GM03348 (cell line): ENCODE results near the gene FAM98A.

Source experiments
- DNase-seq: peaks from one replicate; pipeline ENCODE4 v3.0.0; 2012; ENCODE audit warnings: low spot score

FAM98A gene

GRCh38 chr2:33597026-33597425, 2.1 kb downstream of the FAM98A start:
- no peak for DNase-seq

- no peak for DNase-seq
Measured at GRCh38 chr2:33595385-33595784, 3.7 kb downstream of the FAM98A start.

- DNase-seq, result no peak
Measured at GRCh38 chr2:33589444-33589843, 9.7 kb downstream of the FAM98A start.

- DNase-seq, result no peak
Measured at GRCh38 chr2:33588232-33588631, 10.9 kb downstream of the FAM98A start.

- no peak for DNase-seq
Measured at GRCh38 chr2:33586766-33587165, 12.3 kb downstream of the FAM98A start.

GRCh38 chr2:33583194-33583938, 15.7 kb downstream of the FAM98A start:
- peak; percentile 38 for DNase-seq

- DNase-seq, result no peak
Measured at GRCh38 chr2:33581872-33582271, 17.2 kb downstream of the FAM98A start.

- DNase-seq, result no peak
Measured at GRCh38 chr2:33579227-33579626, 19.9 kb downstream of the FAM98A start.

- no peak for DNase-seq
Measured at GRCh38 chr2:33577668-33578067, 21.4 kb downstream of the FAM98A start.

GRCh38 chr2:33577084-33577483, 22.0 kb downstream of the FAM98A start:
- DNase-seq, result no peak

- no peak for DNase-seq
Measured at GRCh38 chr2:33573657-33574056, 25.4 kb downstream of the FAM98A start.

- no peak for DNase-seq
Measured at GRCh38 chr2:33570681-33571080, 28.4 kb downstream of the FAM98A start.

GRCh38 chr2:33561872-33562271, 37.2 kb downstream of the FAM98A start:
- no peak for DNase-seq

- DNase-seq, result no peak
Measured at GRCh38 chr2:33560017-33560416, 39.1 kb downstream of the FAM98A start.

- no peak for DNase-seq
Measured at GRCh38 chr2:33559328-33559727, 39.8 kb downstream of the FAM98A start.

GRCh38 chr2:33555681-33556080, 43.4 kb downstream of the FAM98A start:
- no peak for DNase-seq

- no peak for DNase-seq
Measured at GRCh38 chr2:33552758-33553461, 46.2 kb downstream of the FAM98A start.

GRCh38 chr2:33550206-33550605, 48.9 kb downstream of the FAM98A start:
- DNase-seq, result no peak

- DNase-seq, result no peak
Measured at GRCh38 chr2:33541243-33541642, 57.9 kb downstream of the FAM98A start.

GRCh38 chr2:33535421-33535820, 63.7 kb downstream of the FAM98A start:
- no peak for DNase-seq
